Stimulated activated naive CD4-positive, alpha-beta T cell (primary cell): Measurements from ENCODE around the gene ADAT1.
"Not testable (repeated sequence)": the region's sequence is repeated elsewhere in the genome, so short reads cannot be mapped to it uniquely, and the experiment has no call there.

Experiments used
- DNase-seq, 6 experiments: peaks; one replicate each; lab custom pipeline; 2025; lab: John Stamatoyannopoulos, UW

Gene ADAT1

GRCh38 chr16:75620326-75621169 is 2.5 kb downstream of the ADAT1 start:
- DNase-seq, result no peak

GRCh38 chr16:75618780-75619179 is 4.3 kb downstream of the ADAT1 start:
- no peak for DNase-seq

GRCh38 chr16:75617121-75617520 is 6.0 kb downstream of the ADAT1 start:
- no peak for DNase-seq

- DNase-seq, result no peak
These were observed 6.5 kb downstream of the ADAT1 start for GRCh38 chr16:75616521-75617010.

DNA sequence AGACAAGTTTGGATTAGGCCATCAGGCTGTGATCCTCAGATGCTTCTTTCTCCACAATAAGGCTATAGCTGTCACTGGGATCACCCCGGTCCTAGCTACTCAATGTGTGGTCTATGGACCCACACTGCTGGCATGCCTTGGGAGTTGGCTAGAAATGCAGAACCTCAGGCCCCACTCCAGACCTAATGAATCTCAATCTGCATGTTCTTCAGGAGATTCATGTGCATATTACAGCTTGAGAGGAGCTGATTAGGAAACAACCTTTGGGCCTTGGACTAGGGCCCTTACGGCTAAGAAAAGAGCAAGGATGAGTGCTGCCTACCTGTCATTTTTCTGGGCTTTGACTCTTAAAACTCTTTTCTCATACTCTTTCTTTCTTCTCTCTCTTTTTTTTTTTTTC is 7.5 kb downstream of the ADAT1 start:
- no peak for DNase-seq

DNA sequence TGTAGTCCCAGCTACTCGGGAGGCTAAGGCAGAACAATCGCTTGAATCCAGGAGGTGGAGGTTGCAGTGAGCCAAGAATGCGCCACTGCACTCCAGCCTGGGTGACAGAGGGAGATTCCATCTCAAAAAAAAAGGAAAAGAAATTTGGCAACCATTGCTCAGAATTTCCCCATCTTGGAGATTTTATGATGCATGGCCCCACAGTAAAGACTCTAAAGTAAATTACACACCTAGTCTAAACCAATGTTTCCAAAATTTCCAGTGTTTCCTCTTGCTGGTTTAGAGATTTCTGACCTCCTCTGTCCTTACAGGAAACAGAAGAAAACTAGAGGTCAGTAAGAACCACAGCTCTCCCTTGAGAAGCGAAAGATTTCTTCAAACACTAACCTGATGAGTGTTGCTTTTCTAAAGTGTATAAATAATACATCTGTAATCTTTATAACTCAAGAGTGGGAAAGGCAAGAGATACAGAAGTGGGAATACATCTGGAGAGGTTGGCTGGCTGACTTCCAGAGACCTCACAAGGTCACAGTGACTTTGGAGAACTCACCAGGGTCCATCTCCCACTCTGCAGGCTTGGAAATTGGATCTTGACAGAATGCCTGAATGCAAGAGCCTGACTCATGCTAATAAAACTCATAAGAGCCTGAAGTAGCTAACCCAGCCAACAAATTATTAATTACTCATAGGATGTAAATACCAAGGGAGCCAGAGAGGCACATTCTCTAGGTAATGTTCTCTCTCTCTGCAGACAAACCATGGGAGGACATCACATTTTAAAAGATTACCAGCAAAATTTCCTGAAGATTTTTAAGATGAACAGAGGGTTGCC is 8.8 kb downstream of the ADAT1 start:
- no peak for DNase-seq

- DNase-seq, result no peak
These were observed 16.6 kb downstream of the ADAT1 start for GRCh38 chr16:75606507-75606906.

DNA sequence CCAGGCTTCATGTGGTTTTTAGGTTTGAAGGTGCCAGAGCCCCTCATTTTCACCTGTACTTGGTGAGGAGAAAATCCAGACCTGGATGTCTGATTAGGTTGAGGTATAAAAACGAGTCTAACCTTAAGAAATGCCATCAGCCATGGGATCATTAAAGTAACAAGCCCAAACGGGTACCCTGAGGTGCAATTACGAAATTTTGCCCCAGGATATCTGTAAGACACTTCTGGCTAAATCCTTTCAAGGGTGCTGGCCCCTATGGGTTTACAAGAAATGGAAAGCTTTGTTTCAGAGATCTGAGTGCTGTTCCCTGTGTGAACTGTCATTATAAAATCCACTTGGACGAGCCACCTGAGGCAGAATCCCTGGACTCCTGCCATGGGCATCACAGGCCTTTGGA is 19.8 kb downstream of the ADAT1 start:
- DNase-seq, result no peak

DNA sequence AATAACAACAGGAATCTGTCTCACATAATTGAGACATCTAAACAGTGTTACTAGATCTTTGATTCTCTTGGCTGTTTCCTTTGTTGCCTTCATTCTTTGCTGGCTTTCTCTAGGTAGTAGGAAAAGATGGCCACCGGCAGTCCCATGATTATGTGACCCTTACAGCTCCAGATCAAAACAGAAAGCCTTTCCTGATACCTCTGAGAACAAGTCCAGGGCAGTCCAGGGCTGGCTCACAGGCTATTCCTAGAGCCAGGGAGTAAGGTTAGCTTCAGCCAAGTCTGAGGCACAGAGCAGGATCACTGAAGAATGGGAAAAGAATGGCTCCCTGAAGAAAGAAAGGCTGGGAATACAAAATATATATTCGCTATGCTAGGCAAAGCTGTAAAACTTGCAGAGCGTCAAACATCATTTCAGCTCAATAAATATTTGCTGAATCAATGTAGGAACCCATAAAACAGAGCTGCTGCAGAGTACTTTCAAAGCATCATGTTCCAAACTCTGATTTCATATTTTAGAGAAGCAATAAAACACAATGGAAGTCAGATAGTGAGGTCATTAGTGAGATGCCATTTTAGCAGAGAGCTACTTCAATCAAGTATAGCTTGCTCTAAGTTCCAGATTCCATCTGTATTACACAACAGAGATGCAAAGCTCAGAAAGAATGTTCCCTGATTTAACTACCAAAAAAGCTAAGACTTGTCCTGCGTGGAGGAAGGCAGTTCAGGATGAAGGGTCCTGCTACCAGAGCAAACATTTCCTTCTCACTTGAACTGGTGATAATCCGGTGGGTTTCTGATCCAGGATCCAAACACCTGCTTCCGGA is 23.4 kb downstream of the ADAT1 start:
- no peak for DNase-seq

DNA sequence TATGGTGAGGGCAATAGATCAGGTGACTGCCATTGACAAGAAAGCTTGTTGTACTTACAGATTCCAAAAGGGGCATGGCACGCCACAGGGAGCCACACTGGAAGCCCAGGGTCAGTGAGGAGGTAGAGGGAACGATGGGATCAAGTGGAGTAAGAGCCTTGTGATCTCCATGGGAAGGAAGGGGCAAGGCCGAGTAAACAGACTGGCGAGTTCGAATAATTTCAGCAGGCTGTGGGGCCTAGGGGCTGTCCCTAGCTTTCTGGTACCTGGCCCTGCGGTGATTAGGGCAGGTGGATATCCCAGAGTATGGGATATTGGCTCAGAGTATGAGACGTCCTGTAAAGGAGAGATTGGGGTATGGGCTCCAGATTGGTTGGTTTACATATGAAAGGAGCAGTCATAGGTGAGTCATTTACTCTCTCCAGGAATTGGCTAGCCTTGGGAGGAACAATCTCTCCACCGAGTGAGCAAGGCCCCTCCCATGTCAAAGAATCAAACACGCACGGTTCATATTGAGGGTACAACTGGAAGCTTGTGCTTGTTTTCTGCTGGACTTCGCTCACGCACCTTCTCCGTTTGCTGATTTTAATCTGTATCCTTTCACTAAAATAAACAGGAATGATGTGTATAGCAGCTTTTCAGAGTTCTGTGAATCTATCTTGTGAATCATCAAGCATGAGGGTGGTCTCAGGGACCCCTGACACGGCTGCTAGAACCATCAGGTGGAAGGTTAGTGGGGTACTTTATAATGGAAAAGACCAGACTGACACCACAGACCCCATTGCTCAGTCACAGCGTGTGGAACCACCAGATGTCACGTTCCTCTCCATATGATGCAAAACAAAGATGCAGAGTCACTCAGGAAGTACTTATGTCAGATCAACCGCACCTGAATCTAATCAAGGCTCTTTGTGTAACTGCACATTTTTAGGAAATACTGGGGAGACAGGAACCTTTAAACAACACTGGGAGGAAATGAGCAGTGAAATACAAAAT is 29.0 kb downstream of the ADAT1 start:
- DNase-seq, result no peak

DNA sequence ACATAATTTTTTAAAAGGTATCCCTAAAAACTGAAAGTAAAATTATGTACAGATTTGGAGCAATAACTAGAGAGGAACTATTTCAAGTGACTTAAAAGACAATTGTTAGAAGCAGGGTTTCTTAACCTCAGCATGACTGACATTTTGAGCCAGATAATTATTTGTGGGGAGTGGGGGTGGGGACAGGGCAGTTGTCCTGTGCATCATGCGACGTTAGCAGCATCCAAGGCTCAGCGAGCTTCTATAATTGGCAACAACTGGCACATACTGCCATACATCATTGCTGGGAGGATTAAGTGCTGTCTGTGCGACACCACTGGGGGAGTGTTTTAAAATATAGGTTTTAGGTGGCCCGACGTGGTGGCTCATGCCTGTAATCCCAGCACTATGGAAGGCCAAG is 29.8 kb downstream of the ADAT1 start:
- no peak for DNase-seq

- DNase-seq, result not testable (repeated sequence)
These were observed 31.2 kb downstream of the ADAT1 start for GRCh38 chr16:75591927-75592326.

DNA sequence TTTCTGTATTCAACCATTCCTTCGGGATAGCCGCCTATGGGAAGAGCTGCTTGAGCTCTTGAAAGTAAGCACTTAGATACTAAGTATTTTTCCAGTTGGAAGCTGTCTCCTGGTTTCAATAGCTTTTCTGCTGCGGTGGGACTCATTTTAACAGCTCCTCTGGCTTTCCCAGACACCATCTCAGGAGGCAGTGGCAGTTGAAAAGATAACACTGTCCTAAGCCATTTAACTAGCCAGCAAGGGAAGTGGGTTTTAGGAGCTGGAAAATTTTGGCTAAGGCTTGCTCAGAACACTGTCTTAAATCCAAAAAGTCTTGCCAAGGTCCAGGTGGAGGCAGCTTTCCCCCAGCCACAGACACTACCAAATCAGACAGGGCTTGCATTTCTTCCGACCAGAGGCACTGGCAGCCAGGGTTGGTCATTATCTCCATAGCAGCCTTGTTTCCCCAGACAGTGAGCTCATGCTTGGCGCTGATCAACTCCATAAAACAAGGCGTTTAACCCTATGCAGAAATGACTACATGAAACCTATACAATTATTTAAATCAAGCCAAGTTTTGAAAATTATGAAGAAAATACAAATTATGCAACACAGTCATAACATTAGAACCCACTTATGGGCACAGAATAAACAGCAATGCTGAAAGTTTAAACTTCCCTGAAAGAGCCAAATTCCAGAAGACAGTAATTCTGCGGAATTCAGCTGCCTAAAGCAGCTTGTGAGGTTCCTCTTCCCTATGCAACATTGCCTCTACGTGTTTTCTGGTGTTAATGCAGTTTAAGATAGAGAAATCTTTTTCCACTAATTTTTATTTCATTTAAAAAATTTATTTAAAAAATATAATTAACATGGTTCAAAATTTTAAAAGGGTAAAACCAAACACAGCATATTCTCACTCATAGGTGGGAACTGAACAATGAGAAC is 31.9 kb downstream of the ADAT1 start:
- no peak for DNase-seq

DNA sequence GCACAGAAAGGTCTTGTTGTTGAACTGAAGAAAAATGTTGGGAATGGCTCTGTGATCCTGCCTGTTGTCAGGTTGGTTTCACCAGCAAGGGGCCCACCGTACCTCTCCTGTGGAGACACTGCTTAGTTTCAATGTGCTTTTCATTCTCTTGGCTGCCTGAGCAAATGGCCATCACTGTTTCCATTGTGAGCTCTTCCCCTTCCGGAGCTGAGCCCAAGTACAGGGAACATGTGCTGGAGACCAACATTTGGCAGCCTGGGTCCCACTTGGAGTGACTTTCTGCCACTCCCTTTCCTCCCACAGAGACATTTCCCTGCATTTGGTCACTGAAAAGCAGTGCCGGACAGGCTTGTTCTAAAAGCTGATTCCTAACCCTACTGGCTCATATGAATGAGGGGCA is 33.8 kb downstream of the ADAT1 start:
- no peak for DNase-seq

DNA sequence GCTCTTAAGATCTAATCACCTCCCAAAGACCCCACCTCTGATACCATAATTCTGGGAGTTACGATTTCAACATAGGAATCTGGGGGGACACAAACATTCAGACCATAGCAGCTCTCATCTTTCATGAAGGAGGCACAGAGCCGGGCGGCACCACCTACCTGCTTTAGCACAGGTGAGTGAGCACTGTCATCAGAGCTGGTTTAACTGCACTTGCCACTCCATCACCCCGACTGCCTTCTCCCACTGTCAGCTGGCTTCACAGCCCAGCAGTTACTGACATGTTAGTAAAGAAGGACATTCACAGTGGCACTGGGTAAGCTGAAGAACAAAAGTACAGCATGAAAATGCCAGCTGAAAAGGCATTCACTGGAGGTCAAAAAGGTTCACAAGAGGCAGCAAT is 34.4 kb downstream of the ADAT1 start:
- DNase-seq, result no peak

- DNase-seq, result no peak
These were observed 39.0 kb downstream of the ADAT1 start for GRCh38 chr16:75584108-75584507.

- DNase-seq, result no peak
These were observed 43.7 kb downstream of the ADAT1 start for GRCh38 chr16:75579281-75579834.

DNA sequence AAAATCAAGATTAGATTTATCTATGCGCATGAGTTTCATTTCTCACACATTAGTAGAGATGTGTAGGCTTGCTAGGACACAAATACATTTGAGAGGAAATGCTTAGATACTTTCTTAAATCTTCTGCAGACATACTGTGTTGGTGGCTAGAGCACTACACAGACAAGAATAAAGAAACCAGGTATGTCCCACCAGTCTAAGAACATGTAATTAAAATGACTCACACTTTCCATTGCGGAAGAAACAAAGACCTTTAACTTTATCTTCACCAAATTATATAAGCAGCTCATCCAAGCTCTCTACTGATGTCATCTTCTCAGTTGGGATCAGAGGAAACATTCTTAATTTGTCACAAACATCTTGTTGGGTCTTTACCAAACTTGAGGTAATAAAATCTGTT is 44.4 kb downstream of the ADAT1 start:
- no peak for DNase-seq

DNA sequence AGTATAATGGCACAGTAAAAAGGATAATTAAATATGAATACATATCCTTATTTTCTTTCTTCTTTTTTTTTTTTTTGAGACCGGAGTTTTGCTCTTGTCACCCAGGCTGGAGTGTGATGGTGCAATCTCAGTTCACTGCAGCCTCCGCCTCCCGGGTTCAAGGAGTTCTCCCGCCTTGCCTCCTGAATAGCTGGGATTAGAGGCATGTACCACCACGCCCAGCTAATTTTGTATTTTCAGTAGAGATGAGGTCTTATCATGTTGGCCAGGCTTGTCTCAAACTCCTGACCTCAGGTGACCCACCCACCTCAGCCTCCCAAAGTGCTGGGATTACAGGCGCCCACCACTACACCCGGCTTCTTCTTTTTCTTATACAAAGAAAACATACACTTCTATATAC is 44.9 kb downstream of the ADAT1 start:
- DNase-seq, result no peak
